Muscle layer of duodenum (tissue), 2 donors: Measurements from ENCODE around the gene GALNT10.

ENCODE experiments used
- H3K27ac ChIP-seq: one replicate; pipeline ENCODE4 v1.7.0; 2013; ENCODE audit warnings: mild to moderate bottlenecking, low read length
- H3K27me3 ChIP-seq: one replicate; pipeline ENCODE4 v1.7.0; 2013; ENCODE audit warnings: low read depth, mild to moderate bottlenecking, control low read depth, low read length
- H3K36me3 ChIP-seq, 2 donors: one replicate each; pipeline ENCODE4 v1.7.0; 2013; ENCODE audit warnings: low read length in 2 of 2, control low read depth in 1 of 2, mild to moderate bottlenecking in 1 of 2; ENCODE audit not compliant: insufficient read depth in 2 of 2, control insufficient read depth in 1 of 2
- H3K4me1 ChIP-seq, 2 donors: one replicate each; pipeline ENCODE4 v1.7.0; 2013; ENCODE audit warnings: low read length in 2 of 2, mild to moderate bottlenecking in 2 of 2, control low read depth in 1 of 2, moderate library complexity in 1 of 2; ENCODE audit not compliant: insufficient read depth in 2 of 2, control insufficient read depth in 1 of 2
- H3K4me3 ChIP-seq, 2 donors: one replicate each; pipeline ENCODE4 v1.7.0; 2013; ENCODE audit warnings: low read length in 2 of 2, low read depth in 1 of 2, mild to moderate bottlenecking in 1 of 2
- H3K9me3 ChIP-seq, 2 donors: one replicate each; pipeline ENCODE4 v1.7.0; 2013; ENCODE audit warnings: low read length in 2 of 2, control low read depth in 1 of 2, mild to moderate bottlenecking in 1 of 2; ENCODE audit not compliant: control insufficient read depth in 1 of 2
- donor health status: healthy.

The GALNT10 gene

DNA sequence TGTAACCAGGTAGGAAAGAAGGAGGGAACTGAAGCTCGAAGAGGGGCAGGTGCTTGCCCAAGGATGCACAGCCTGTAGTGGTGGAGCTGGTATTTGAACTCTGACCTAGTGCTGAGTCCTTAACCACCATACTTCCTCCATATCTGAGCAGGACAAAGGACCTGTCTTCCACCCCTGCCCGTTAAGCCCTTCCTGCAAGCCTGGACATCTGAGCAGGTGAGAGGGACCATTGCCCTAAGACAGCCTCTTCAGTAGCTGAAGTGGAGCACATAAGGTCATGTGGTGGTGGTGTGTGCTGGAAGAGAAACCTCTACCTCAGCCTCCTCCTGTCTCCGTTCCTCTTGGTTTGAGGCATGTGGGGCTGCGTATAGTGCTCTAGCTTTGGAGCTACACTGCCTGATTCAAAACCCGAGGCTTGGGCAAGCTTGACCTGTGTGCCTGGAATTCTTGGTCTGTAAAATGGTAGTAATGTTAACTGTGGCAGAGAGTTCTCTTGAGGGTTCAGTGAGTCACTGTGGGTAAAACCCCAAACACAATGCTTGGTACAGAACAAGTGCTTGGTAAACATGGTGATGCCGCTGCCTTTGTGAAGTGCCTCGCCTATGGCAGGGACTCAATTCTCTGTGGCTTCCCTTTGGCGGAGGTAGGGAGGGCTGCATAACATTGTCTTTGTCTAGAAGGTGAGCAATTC is 7.4 kb downstream of the GALNT10 start:
- H3K27me3 ChIP-seq, result no peaks in the 10 kb centered on the region
- H3K36me3 ChIP-seq, result no peaks in the 10 kb centered on the region
- H3K4me3 ChIP-seq, result no peak overlapping the region
- no peak overlapping the region for H3K27ac ChIP-seq
- H3K9me3 ChIP-seq, result no peaks in the 10 kb centered on the region
- H3K4me1 ChIP-seq, result peaks cover 13 to 37% of the 10 kb centered on the region in 2 donors

DNA sequence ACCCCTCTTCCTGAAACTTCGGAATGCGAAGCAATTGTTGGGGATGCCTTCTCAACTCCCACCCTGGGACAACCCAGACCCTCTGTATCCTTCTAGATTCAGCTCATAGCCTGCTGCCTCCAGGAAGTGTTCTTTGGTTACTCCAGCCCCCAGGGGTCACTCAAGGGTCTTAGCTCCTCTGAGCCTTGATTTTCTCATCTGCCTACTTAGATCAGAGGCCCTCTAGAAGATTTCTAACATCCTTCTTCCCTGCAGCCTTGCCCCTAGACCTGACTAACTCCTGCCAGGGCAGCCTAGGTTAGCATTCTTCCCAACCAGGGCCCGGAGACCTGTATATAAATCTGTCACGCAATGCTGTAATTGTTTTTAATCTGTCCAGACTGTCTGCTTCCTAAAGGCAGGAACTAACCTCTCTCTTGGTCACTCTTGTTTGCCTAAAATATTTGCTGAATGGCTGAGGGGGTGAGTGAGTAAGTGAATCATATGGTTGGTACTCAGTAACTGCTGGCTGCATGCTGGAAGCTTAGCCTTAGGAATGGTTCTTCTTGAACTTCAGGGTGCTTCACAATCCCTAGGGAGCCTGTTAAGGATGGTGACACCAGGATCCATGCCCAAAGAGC is 8.2 kb downstream of the GALNT10 start:
- H3K4me1 ChIP-seq, result peaks cover 16 to 29% of the 10 kb centered on the region in 2 donors

DNA sequence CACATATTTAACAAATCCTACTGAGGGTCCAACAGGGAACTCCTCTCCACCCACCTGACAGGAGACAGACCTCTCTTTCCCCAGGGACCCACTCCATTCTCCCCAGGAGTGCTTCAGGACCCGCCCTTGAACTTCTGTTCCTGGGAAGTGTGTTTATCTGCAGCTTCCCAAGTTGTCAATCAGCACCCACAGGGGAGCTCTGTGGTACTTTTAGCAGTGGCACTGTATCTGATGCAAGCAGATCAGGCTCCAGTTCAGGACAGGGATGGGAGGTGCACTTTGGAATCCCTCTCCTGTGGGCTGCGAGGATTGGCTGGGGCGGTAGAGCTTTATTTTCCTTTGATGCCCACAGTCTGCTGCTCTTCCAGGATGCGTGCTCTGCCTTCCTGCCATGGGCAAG is 8.7 kb downstream of the GALNT10 start:
- Histone ChIP-seq H3K4me3 (no peak overlapping the region), H3K36me3 (no peaks in the 10 kb centered on the region), H3K9me3 (no peaks in the 10 kb centered on the region), H3K27ac (no peak overlapping the region), H3K4me1 (peaks cover 16 to 26% of the 10 kb centered on the region in 2 donors), H3K27me3 (no peaks in the 10 kb centered on the region)

More for the DNA sequence above, 8.2 kb downstream of the GALNT10 start:
- H3K27me3 ChIP-seq, result no peaks in the 10 kb centered on the region
- H3K27ac ChIP-seq, result no peak overlapping the region
- H3K4me3 ChIP-seq, result no peak overlapping the region
- H3K9me3 ChIP-seq, result no peaks in the 10 kb centered on the region
- H3K36me3 ChIP-seq, result no peaks in the 10 kb centered on the region

DNA sequence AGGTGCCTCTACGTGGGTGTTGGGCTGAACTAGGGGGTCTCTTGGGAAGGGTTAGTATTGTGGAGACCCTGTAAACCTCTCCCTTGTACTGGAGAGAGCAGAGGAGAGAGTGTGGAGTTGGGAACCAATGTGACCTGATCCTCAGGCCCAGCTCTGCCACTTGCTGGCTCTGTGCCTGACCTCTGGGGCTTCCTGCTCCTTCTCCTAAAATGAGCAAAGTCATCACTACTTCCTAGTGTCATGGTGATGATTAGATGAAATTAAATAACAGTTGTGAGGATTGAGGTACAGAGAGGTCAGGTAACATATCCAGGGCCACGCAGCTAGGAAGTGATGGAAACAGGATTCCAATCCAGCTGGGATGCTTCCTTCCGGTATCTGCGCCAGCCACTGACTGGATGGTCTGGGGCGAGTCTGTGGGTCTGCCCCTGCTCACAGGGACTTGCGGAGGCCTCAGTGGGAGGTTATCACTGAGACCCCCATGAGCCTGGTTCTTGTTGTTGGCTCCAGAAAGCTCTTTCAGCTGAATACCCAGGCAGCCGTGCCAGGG is 9.2 kb downstream of the GALNT10 start:
- Histone ChIP-seq H3K4me3 (no peak overlapping the region), H3K4me1 (peaks cover 16 to 24% of the 10 kb centered on the region in 2 donors), H3K27ac (no peak overlapping the region), H3K27me3 (no peaks in the 10 kb centered on the region), H3K36me3 (no peaks in the 10 kb centered on the region), H3K9me3 (no peaks in the 10 kb centered on the region)

DNA sequence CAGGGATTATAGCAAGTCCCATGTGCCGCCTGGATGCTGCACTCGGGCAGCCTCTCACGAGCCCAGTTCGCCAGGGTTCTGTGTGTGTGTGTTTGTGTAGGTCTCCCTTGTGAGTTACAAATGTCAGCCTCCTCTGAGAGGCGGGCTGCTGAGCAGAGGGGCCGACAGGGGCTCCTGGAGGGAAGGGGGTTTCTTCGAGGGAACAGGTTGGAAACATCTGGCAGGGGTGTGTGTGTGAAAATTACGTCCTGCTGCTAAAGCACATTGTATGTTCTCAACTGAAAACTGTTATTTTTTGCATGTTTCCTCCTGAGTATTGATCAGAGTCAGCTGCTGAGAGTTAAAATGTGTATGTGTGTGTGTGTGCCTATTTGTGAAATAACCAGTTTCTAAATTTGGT is 9.7 kb downstream of the GALNT10 start:
- H3K27ac ChIP-seq, result no peak overlapping the region
- H3K4me1 ChIP-seq, result peaks cover 16 to 24% of the 10 kb centered on the region in 2 donors
- no peak overlapping the region for H3K4me3 ChIP-seq
- no peaks in the 10 kb centered on the region for H3K27me3 ChIP-seq
- no peaks in the 10 kb centered on the region for H3K9me3 ChIP-seq
- no peaks in the 10 kb centered on the region for H3K36me3 ChIP-seq

DNA sequence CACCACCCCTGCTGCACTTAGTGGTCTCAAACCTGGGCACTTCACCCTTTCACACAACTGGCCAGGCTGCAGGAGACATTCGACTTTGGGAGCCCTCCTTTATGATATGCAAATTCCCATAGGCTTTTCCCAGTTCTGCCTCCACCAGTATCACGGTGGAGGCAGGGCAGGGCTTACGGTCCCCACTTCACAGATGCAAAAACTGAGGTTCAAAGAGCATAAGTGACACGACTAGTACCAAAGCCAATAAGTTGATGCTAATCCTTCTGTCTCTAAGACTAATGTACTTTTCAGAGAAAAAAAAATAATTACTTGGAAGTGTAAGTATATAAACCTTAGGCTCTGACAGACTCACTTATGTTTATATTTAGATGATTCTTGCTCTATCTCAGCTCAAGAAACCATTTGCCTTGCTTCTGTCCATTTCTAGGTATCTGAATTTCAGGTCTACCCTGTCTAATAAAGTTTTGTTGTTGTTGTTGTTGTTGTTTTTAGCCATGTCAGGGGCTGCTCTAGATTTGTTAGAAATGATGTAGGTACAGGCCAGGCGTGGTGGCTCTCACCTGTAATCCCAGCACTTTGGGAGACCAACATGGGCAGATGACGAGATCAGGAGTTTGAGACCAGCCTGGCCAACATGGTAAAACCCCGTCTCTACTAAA is 10.7 kb downstream of the GALNT10 start:
- H3K27me3 ChIP-seq, result no peaks in the 10 kb centered on the region
- H3K27ac ChIP-seq, result no peak overlapping the region
- peaks cover 16 to 30% of the 10 kb centered on the region in 2 donors for H3K4me1 ChIP-seq
- no peaks in the 10 kb centered on the region for H3K9me3 ChIP-seq
- H3K4me3 ChIP-seq, result no peak overlapping the region
- H3K36me3 ChIP-seq, result no peaks in the 10 kb centered on the region

DNA sequence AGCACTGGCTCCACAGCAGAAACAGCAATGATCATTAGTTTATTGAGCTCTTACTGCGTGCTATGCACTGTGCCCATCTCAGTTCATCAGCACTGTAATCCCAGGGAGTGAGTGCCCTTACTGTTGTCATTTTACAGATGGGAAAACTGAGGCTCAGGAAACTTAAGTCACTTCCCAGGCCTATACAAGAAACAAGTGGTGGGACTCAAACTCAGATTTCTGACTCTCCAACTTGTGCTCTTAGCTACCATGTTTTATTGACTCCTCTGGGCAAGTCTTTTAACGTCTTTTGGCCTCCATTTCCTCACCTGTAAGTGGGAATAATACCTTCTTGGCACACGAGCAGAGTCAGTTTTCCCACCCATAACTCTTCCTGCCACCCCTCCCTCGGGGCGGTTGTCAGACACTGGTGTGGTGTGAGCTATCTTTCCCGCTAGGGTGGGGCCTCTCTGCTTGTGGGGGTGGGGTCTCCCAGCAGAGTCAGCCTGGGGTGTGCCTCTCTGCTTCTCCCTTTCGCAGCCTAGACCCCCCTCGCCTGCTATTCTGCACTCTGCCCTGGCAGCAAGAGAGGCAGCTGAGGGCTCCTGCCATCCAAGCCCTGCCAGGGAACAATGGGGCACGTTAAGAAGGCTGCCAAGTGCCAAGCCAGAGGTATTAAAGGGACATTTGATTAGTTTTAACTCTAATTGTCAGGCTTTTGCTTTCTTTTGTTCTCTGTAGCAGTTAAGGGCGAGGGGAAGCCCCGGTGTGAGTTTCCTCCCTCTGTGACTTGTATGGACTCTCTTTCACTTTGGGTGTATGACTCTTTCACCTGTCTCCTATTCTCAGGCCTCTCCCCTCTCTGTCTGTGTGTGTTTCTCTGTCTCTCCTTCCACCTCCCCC is 12.1 kb downstream of the GALNT10 start:
- Histone ChIP-seq H3K4me1 (peaks cover 9 to 21% of the 10 kb centered on the region in 2 donors), H3K27ac (no peak overlapping the region), H3K9me3 (no peaks in the 10 kb centered on the region), H3K27me3 (no peaks in the 10 kb centered on the region), H3K4me3 (no peak overlapping the region), H3K36me3 (no peaks in the 10 kb centered on the region)

DNA sequence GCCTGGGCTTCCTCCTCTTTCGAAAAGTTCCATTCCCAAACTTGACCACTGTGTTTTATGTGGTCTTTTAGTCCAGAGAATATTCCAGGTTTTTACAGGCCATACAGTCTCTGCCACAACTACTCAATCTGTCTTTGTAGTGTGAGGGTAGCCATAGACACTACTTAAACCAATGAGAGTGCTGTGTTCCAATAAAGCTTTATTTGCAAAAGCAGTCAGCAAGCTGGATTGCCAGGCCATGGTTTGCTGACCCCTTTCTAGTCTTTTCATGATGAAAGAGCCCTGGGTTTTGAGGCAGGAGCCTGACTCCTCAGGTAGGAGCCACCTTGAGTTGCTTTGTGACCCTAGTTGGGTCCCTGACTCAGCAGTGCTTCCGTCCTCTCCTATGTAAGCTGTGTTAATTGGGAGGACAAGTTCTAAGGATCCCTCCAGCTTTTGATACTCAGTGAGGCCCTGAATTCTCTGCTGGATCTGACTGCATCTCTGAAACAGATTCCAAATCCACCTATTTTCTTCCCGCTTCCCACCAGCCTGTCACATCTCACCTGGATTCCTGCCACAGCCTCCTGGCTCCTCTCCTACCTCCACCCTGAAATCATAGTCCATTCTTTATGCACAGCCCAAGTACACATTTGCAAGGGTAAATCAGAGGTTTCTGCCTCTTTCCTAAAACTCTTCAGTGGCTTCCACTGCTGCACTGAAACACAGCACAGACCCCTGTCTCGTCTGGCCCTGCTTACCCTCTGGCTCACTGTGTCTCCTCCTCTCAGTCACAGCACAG is 13.5 kb downstream of the GALNT10 start:
- H3K4me1 ChIP-seq, result peaks cover 3 to 15% of the 10 kb centered on the region in 2 donors
- H3K4me3 ChIP-seq, result no peak overlapping the region
- H3K36me3 ChIP-seq, result peaks cover 0 to 2% of the 10 kb centered on the region in 2 donors
- no peak overlapping the region for H3K27ac ChIP-seq
- peaks cover 0 to 4% of the 10 kb centered on the region in 2 donors for H3K9me3 ChIP-seq
- no peaks in the 10 kb centered on the region for H3K27me3 ChIP-seq

DNA sequence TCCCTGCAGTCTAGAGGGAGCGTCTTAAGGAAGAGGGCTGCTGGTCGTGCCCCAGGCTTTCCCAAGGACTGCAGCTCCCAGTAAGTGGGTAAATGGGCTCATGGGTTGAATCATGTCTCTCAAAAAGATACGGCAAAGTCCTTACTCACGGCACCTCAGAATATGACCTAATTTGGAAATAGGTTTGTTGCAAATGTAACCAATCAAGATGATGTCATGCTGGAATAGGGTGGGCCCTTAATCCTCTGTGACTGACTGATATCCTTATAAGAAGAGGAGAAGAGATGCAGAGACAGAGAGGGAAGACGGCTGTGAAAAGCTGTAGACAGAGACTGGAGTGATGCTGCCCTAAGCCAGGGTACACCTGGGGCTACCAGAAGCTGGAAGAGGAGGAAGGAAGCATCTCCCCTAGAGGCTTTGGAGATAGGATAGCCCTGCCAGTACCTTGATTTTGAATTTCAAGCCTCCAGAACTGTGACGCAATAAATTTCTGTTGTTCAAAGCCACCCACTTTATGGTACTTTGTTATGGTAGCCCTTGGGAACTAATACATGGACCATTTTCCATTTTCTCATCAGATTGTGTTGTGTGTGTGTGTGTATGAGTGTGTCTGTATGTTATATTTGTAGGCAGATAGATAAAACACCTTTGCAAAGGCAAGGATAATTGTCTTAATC is 15.0 kb downstream of the GALNT10 start:
- Histone ChIP-seq H3K4me1 (peaks cover 3 to 9% of the 10 kb centered on the region in 2 donors), H3K27ac (no peak overlapping the region), H3K9me3 (peaks cover 0 to 4% of the 10 kb centered on the region in 2 donors), H3K27me3 (no peaks in the 10 kb centered on the region), H3K4me3 (no peak overlapping the region), H3K36me3 (peaks cover 0 to 5% of the 10 kb centered on the region in 2 donors)

DNA sequence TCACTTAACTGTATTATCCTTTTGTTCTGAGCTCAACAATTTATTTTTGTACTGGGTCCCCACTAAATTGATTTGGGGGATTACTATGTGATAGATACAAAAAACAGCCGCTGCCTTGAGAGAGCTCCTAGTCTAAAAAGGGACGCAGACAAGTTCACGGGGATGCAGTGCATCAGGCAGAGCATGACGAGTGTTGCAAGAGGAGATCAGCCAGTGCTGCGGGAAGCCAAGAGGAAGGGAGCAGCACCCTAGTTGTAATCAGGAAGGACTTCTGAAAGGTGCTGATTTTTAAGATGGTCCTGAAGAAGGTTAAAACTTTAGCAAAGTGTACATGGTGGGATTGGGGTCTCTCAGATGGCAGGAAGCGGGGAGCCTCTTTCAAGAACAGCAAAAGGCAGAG is 15.8 kb downstream of the GALNT10 start:
- H3K27me3 ChIP-seq, result no peaks in the 10 kb centered on the region
- no peak overlapping the region for H3K4me3 ChIP-seq

More for the DNA sequence above, 15.8 kb downstream of the GALNT10 start:
- Histone ChIP-seq H3K36me3 (peaks cover 0 to 5% of the 10 kb centered on the region in 2 donors), H3K9me3 (peaks cover 0 to 4% of the 10 kb centered on the region in 2 donors), H3K27ac (no peak overlapping the region), H3K4me1 (peaks cover 3 to 9% of the 10 kb centered on the region in 2 donors)
